Measurements from ENCODE around the gene MRPS2. TPM values are rescaled to one million over a fixed set of nuclear protein-coding genes. Genes with fewer than 3 reads are reported as not detected.

Gene MRPS2
- total and polyA plus RNA-seq, 12 donors = 28.6 to 82.9 (median 47.8) TPM

DNA sequence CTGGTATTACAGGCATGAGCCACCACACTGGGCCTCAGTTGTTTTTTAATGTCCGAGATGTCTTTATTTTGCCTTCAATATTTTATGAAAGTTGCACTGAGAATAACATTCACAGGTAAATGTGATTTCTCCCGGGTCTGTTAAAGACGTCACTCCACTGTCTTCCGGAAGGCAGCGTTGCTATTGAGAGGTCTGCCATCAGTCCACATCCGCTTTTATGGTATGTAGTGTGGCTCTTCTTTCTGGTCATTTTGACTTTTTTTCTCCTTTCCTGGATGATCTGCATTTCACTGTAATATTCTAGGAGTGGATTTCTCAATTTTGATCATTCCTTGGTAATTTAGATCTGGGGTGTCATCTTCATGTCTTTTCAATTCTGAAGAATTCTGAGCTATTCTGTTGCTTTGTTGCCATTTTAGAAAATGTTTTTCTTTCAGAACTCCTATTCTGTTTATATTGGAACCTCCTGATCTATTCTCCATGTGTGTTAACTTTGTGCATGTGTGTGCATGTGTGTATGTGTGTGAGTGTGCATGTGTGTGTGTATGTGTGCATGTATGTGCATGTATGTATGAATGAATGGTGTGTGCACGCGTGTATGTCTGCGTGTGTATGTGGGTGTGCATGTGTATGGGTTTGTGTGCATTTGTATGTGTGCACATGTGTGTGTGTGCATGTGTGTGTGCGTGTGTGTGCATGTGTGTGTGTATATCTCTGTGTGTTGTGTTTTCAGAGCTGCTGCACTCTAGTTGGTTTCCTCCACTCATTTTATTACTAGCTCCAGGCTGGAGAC lies 18.9 kb downstream of the MRPS2 start:
- Histone ChIP-seq H3K27me3 (peaks cover 0 to 20% (median 11%) of the 10 kb centered on the region in 7 donors), H3K36me3 (no peaks in the 10 kb centered on the region), H3K4me1 (peaks cover 0 to 7% (median 0%) of the 10 kb centered on the region in 9 donors), H3K9me3 (no peaks in the 10 kb centered on the region), H3K4me3 (no peak overlapping the region), H3K27ac (no peak overlapping the region)
- intact Hi-C loops (cut with DNase I) = no loop called here
- TF ChIP-seq, protein P1, sequence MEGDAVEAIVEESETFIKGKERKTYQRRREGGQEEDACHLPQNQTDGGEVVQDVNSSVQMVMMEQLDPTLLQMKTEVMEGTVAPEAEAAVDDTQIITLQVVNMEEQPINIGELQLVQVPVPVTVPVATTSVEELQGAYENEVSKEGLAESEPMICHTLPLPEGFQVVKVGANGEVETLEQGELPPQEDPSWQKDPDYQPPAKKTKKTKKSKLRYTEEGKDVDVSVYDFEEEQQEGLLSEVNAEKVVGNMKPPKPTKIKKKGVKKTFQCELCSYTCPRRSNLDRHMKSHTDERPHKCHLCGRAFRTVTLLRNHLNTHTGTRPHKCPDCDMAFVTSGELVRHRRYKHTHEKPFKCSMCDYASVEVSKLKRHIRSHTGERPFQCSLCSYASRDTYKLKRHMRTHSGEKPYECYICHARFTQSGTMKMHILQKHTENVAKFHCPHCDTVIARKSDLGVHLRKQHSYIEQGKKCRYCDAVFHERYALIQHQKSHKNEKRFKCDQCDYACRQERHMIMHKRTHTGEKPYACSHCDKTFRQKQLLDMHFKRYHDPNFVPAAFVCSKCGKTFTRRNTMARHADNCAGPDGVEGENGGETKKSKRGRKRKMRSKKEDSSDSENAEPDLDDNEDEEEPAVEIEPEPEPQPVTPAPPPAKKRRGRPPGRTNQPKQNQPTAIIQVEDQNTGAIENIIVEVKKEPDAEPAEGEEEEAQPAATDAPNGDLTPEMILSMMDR (IDR thresholded peaks at IDR 0.05) = no peak
- 90 to 93% methylated on average over 10 of the region's 10 CpGs for WGBS, 2 donors
- DNase-seq (no peak), ATAC-seq (no peak)

DNA sequence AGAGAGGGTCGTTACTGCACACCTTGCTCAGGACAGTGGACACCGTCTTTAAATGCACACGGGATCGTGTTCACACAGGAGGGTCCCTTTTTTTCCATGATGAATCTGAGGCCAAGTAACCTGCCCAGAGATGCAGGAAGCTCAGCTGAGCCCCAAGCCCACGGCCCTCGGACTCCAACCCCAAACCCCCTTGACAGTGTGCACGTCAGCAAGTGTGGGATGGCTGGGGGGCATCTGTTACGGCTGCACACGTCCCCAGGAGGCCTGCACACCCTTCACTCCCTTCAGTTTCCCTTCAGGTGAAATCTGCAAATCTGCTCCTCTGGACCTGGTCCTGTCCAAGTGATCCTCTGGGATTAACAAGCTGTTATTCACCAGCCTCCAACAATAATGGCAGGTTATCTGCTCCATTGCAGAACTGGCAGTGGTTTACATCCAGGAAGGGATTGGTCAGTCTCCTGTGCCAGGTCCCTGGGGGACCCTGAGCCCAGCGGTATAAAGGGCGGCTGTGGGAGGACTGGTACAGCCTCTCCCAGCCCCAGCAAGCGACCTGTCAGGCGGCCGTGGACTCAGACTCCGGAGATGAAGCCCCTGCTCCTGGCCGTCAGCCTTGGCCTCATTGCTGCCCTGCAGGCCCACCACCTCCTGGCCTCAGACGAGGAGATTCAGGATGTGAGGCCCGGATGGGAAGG lies 20.6 kb downstream of the MRPS2 start, which contains the start of gene LCN1:
TSS of gene LCN1 (plus strand) at position 525 of the 692 bp plus-strand sequence. CDS start at position 583, 58 bp downstream.
- no peaks in the 10 kb centered on the region for H3K36me3 ChIP-seq
- intact Hi-C loops (cut with DNase I) = no loop called here
- H3K4me3 ChIP-seq = no peak within 1 kb of the TSS
- DNase-seq = no peak
- no peaks in the 10 kb centered on the region for H3K9me3 ChIP-seq
- peaks cover 0 to 31% (median 23%) of the 10 kb centered on the region in 7 donors for H3K27me3 ChIP-seq
- ATAC-seq = no peak
- no peak within 1 kb of the TSS for H3K27ac ChIP-seq
- TF ChIP-seq, protein P1 (IDR thresholded peaks at IDR 0.05) = no peak
- H3K4me1 ChIP-seq = peaks cover 0 to 3% (median 0%) of the 10 kb centered on the region in 9 donors
- 82 to 83% methylated on average over 17 to 18 of the region's 18 CpGs for whole genome bisulfite sequencing, 2 donors

DNA sequence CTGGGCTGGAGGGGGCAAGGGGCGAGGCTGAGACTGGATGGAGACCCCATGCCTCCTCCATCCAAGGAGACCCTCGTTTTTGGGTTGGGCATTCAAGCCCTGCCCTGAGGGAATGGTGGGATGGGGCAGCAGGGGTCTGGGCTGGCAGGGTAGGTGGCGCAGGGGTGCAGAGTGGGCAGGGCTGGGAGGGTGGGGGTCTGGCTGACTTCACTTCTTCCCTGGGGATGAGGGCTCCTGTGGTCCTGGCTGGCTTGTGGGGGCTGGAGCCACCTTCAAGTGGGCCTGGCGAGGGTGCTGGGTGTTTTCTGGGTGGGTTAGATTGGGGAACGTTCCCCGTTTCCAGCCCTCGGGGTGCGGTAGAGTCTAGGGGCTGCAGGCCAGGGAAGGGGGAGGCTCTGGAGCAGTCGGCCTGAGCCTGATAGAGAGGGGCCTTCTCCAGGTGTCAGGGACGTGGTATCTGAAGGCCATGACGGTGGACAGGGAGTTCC lies 21.2 kb downstream of the MRPS2 start:
- intact Hi-C loops (cut with DNase I) = no loop called here
- Histone ChIP-seq H3K27me3 (peaks cover 0 to 31% (median 23%) of the 10 kb centered on the region in 7 donors), H3K9me3 (no peaks in the 10 kb centered on the region), H3K27ac (no peak overlapping the region), H3K4me3 (no peak overlapping the region), H3K4me1 (no peaks in the 10 kb centered on the region), H3K36me3 (no peaks in the 10 kb centered on the region)
- TF ChIP-seq, protein P1 (IDR thresholded peaks at IDR 0.05) = no peak
- DNase-seq (no peak), ATAC-seq (no peak)
- 80 to 84% methylated on average over 9 to 10 of the region's 11 CpGs for WGBS, 2 donors

DNA sequence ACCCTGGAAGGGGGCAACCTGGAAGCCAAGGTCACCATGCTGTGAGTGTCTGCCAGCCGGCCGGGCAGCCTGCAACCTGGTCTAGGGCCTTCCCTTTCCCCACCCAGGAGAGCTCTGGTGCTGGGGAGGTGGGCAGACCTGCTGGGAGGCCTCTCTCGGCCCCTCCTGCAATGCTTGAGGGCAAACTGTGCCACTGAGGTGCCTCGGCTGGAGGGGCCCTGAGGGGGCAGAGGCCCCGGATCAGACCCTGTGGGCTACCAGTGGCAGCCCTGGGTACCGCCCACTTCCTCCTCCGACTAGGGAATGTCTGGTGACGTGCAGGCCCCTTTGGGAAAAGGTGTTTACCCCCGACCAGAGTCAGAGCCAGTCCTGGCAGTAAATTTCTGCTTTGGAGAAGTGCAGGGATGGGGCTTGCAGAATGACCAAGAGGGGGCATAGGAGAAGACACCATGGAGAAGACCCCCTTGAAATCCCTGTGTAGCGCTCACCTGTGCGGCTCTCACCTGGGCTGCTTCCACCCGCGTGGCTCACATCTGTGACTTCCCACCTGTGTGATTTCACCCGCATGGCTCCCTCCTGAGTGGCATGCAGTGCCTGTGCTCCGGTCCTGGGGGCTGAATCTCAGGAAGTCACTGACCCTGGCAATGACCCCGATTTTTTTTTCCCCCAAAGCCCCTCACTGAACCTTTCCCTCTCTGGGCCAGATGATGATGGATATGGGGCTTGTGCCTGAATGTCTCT lies 21.8 kb downstream of the MRPS2 start:
- H3K36me3 ChIP-seq = no peaks in the 10 kb centered on the region
- no peaks in the 10 kb centered on the region for H3K9me3 ChIP-seq
- WGBS, 2 donors = 69 to 73% methylated on average over 16 of the region's 16 CpGs
- ATAC-seq = no peak
- peaks cover 0 to 35% (median 23%) of the 10 kb centered on the region in 7 donors for H3K27me3 ChIP-seq
- intact Hi-C loops (cut with DNase I) = no loop called here
- TF ChIP-seq, protein P1 (IDR thresholded peaks at IDR 0.05) = no peak
- DNase-seq = no peak
- no peak overlapping the region for H3K27ac ChIP-seq
- no peaks in the 10 kb centered on the region for H3K4me1 ChIP-seq
- H3K4me3 ChIP-seq = no peak overlapping the region

All from heart right ventricle (tissue), 16 donors.